NCI-H1092 (cell line): Measurements from ENCODE around the gene EIF5A2.

Source experiments
- DNase-seq: peaks from one replicate; lab custom pipeline; 2025; lab: John Stamatoyannopoulos, UW

EIF5A2 gene

DNA sequence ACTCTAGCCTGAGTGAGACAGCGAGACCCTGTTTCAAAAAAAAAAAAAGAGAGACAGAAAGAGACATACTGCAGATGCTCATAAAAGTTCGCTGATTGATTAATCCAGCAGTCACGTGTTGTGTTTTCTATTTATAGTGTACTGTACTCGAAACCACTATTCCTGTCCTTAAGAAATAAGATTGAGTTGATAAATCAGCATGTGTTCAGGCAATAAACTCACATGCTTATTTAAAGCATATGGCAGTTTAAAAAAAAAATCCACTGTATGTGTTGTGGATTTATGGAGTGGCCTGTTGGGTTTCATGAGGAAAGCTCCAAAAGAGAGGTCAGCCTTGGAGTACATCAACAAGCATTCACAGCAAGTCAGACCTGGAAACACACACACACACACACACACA lies 56.1 kb downstream of the EIF5A2 start:
- DNase-seq, result no peak

DNA sequence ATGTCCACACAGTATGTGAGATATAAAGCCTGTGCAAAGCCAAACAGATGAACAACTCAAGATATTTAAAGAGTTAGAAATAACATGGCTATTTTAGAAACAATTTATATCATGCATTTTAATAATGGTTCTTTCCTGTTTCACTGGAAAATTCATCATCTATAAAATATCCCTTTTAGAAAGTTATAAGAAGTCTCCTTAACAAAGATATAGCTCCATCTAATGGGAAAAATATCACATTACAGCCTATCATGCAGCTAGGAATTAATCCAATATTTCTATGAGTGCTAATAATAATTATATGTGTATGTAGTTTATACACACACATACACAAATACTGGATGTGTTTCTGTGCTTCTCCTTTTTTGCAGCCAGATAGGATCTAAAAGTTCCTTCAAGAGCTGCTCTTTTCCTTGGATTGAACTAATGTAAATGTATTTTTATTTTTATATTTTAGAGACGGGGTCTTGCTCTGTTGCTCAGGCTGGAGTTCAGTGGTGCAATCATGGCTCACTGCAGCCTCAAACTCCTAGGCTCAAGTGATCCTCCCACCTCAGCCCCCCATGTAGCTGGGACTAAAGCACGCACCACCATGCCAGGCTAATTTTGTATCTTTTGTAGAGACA lies 60.0 kb downstream of the EIF5A2 start:
- no peak for DNase-seq

DNA sequence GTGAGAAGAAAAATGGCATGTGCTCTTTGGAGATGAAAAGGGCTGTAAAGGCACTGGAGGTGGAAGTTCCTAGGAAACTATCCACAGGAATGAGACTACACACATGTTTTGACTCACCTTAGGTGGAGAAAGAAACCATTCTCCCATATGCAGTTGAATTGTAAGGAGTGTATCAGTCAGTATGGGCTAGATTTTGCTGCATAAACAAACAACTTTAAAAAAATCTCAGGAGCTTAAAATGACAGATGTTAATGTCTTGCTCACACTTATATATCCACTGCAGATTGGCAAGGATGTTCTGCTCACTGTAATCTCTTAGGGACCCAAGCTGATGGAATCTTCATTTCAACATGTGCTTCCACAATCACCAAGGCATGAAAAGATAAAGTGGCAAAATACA lies 64.1 kb downstream of the EIF5A2 start:
- DNase-seq, result no peak

DNA sequence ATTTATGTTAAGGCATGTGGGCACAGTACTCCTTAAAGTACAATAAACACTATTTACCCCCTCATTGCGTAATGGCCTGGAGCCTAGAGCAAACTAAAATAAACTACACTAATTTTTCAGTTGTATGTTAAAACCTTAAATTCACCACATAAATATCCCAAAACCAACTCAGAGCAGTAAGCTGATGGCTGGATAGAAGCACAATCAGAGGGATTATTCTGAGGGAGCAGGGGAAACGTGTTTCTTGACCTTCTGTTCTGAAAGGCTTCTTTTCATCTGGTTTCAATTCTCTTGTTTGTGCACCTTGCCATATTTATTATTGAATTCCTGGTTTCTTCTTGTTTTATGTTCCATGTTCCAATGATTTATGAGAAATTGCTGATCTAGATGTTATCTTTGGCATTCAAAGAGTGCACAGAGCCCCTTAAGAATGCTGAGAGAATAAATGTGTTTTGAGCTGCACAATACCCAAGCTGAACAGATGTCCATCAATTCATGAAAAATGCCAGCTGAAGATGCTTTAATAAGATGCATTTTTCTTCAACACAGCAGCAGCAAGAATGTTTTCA lies 68.1 kb downstream of the EIF5A2 start:
- no peak for DNase-seq

DNA sequence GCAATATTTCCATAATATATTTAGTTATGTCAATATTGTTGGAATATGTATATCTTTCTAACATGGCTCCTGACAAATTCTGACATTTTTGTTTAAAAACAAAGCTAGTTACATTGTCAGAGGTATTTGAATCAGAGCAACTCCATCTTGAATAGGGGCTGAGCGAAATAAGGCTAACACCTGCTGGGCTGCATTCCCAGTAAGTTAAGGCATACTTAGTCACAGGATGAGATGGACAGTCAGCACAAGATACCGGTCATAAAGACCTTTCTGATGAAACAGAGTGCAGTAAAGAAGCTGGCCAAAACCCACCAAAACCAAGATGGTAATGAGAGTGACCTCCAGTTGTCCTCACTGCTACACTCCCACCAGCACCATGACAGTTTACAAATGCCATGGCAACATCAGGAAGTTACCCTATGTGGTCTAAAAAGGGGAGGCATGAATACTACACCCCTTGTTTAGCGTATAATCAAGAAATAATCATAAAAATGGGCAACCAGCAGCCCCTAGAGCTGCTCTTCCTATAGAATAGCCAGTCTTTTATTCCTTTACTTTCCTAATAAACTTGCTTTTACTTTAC lies 68.8 kb downstream of the EIF5A2 start:
- no peak for DNase-seq
